Astrocyte (in vitro differentiated cells and primary cell): Measurements from ENCODE around the gene SPESP1. TPM values are rescaled to one million over a fixed set of nuclear protein-coding genes. Genes with fewer than 3 reads are reported as not detected.
A peak's percentile ranks its signal among the peaks of the same experiment; 100 is the strongest.

Experiments
- DNase-seq: peaks from one replicate; pipeline ENCODE4 v3.0.0-alpha.2; 2010; ENCODE audit warnings: low read depth
- FAIRE-seq: peaks from 2 replicates; lab custom pipeline; 2011; peaks lifted over from hg19 to GRCh38; lab: Jason Lieb, UNC
- H2AFZ ChIP-seq: 2 replicates; pipeline ENCODE4 v1.6.0; 2012; ENCODE audit warnings: low read depth, low read length, inconsistent platforms
- H3K27ac ChIP-seq: 2 replicates; pipeline ENCODE4 v1.5.1; 2011; ENCODE audit warnings: low read depth, low read length, inconsistent platforms
- H3K27me3 ChIP-seq: 2 replicates; pipeline ENCODE4 v1.6.0; 2011; ENCODE audit warnings: low read length, inconsistent platforms; ENCODE audit not compliant: insufficient read depth
- H3K36me3 ChIP-seq: 2 replicates; pipeline ENCODE4 v1.5.1; 2011; ENCODE audit warnings: low read length, inconsistent platforms; ENCODE audit not compliant: insufficient read depth
- H3K4me1 ChIP-seq: 2 replicates; pipeline ENCODE4 v1.5.1; 2011; ENCODE audit warnings: low read length, inconsistent platforms; ENCODE audit not compliant: insufficient read depth
- H3K4me2 ChIP-seq: 2 replicates; pipeline ENCODE4 v1.6.0; 2012; ENCODE audit warnings: low read length, inconsistent platforms
- H3K4me3 ChIP-seq: 2 replicates; pipeline ENCODE4 v1.5.1; 2011; ENCODE audit warnings: low read depth, mild to moderate bottlenecking, low read length, inconsistent platforms; ENCODE audit not compliant: insufficient read depth
- H3K79me2 ChIP-seq: 2 replicates; pipeline ENCODE4 v1.6.0; 2012; ENCODE audit warnings: mild to moderate bottlenecking, low read length, inconsistent platforms; ENCODE audit not compliant: insufficient read depth
- H3K9ac ChIP-seq: 2 replicates; pipeline ENCODE4 v1.6.0; 2012; ENCODE audit warnings: mild to moderate bottlenecking, low read length, inconsistent platforms
- H3K9me3 ChIP-seq: 2 replicates; pipeline ENCODE4 v1.5.1; 2012; ENCODE audit warnings: low read depth, mild to moderate bottlenecking, low read length, inconsistent platforms; ENCODE audit not compliant: insufficient read depth
- H4K20me1 ChIP-seq: 2 replicates; pipeline ENCODE4 v1.6.0; 2012; ENCODE audit warnings: low read length, inconsistent platforms; ENCODE audit not compliant: insufficient read depth
- H3K27ac Mint-ChIP-seq: one replicate; pipeline ENCODE4 v1.8.0; 2021; ENCODE audit warnings: mild to moderate bottlenecking, mixed read lengths; ENCODE audit not compliant: unreplicated experiment
- H3K27me3 Mint-ChIP-seq: one replicate; pipeline ENCODE4 v1.8.0; 2021; ENCODE audit warnings: low read depth, mixed read lengths; ENCODE audit not compliant: unreplicated experiment
- H3K36me3 Mint-ChIP-seq: one replicate; pipeline ENCODE4 v1.8.0; 2021; ENCODE audit warnings: low read depth, mixed read lengths; ENCODE audit not compliant: unreplicated experiment
- H3K4me1 Mint-ChIP-seq: one replicate; pipeline ENCODE4 v1.8.0; 2021; ENCODE audit warnings: low read depth, mixed read lengths; ENCODE audit not compliant: unreplicated experiment
- H3K4me3 Mint-ChIP-seq: one replicate; pipeline ENCODE4 v1.8.0; 2021; ENCODE audit warnings: mild to moderate bottlenecking, moderate library complexity, mixed read lengths; ENCODE audit not compliant: unreplicated experiment
- H3K9me3 Mint-ChIP-seq: one replicate; pipeline ENCODE4 v1.8.0; 2021; ENCODE audit warnings: mild to moderate bottlenecking, mixed read lengths; ENCODE audit not compliant: unreplicated experiment
- CTCF ChIP-seq: IDR thresholded peaks from 2 replicates; pipeline ENCODE4 v1.5.1; 2011; ENCODE audit warnings: low read depth, mild to moderate bottlenecking, inconsistent platforms, low read length, moderate library complexity; ENCODE audit not compliant: insufficient read depth
- EZH2 ChIP-seq: IDR thresholded peaks from 2 replicates; pipeline ENCODE4 v1.6.1; 2012; ENCODE audit warnings: mild to moderate bottlenecking, low read length, inconsistent platforms; ENCODE audit not compliant: insufficient read depth
- total RNA-seq: library from RNA; stranded (reverse); gene quantifications from 2 replicates; pipeline ENCODE4 v1.2.1, GENCODE V29; 2021

Gene SPESP1
- total RNA-seq, 1 donor from 2014 or later, result not detected

GRCh38 chr15:68981941-68982340 lies 51.6 kb downstream of the SPESP1 start:
- Histone ChIP-seq H3K4me2 (no peak overlapping the region), H3K4me1 (no peaks in the 10 kb centered on the region), H3K27me3 (no peaks in the 10 kb centered on the region), H3K4me3 (no peak overlapping the region), H3K9ac (no peak overlapping the region), H3K36me3 (no peaks in the 10 kb centered on the region), H3K27ac (no peak overlapping the region), H2AFZ (no peak overlapping the region), H3K79me2 (no peaks in the 10 kb centered on the region), H4K20me1 (no peaks in the 10 kb centered on the region), H3K9me3 (no peaks in the 10 kb centered on the region)
- Mint-ChIP-seq H3K27me3 (peaks cover 20% of the 10 kb centered on the region), H3K4me3 (no peak overlapping the region), H3K4me1 (peaks cover 8% of the 10 kb centered on the region), H3K36me3 (no peaks in the 10 kb centered on the region), H3K9me3 (peaks cover 13% of the 10 kb centered on the region), H3K27ac (no peak overlapping the region)
- FAIRE-seq, result no peak
- no peak for DNase-seq
- TF ChIP-seq EZH2, result no peak
- TF ChIP-seq CTCF, result no peak

GRCh38 chr15:68982976-68983563 lies 52.7 kb downstream of the SPESP1 start:
- H3K4me3 ChIP-seq, result no peak overlapping the region
- no peak overlapping the region for H3K27ac ChIP-seq
- H3K4me2 ChIP-seq, result no peak overlapping the region
- no peak overlapping the region for H3K4me3 Mint-ChIP-seq
- no peaks in the 10 kb centered on the region for H4K20me1 ChIP-seq
- H3K27me3 ChIP-seq, result peaks cover 5% of the 10 kb centered on the region
- TF ChIP-seq CTCF, result no peak
- TF ChIP-seq EZH2, result no peak
- H3K9ac ChIP-seq, result no peak overlapping the region
- peaks cover 5% of the 10 kb centered on the region for H3K9me3 Mint-ChIP-seq
- peak overlapping the region; percentile 53 for H3K27ac Mint-ChIP-seq
- H3K4me1 Mint-ChIP-seq, result peaks cover 8% of the 10 kb centered on the region
- no peaks in the 10 kb centered on the region for H3K36me3 ChIP-seq
- H3K27me3 Mint-ChIP-seq, result peaks cover 28% of the 10 kb centered on the region
- no peaks in the 10 kb centered on the region for H3K36me3 Mint-ChIP-seq
- no peaks in the 10 kb centered on the region for H3K4me1 ChIP-seq
- no peak overlapping the region for H2AFZ ChIP-seq
- H3K9me3 ChIP-seq, result no peaks in the 10 kb centered on the region
- no peaks in the 10 kb centered on the region for H3K79me2 ChIP-seq
- DNase-seq (no peak), FAIRE-seq (no peak)

- Histone ChIP-seq H3K27ac (no peak overlapping the region), H3K4me3 (no peak overlapping the region), H4K20me1 (no peaks in the 10 kb centered on the region), H3K36me3 (no peaks in the 10 kb centered on the region), H3K9me3 (no peaks in the 10 kb centered on the region), H3K27me3 (peaks cover 5% of the 10 kb centered on the region), H2AFZ (no peak overlapping the region), H3K4me2 (no peak overlapping the region), H3K9ac (no peak overlapping the region), H3K4me1 (no peaks in the 10 kb centered on the region), H3K79me2 (no peaks in the 10 kb centered on the region)
- H3K4me1 Mint-ChIP-seq, result peaks cover 8% of the 10 kb centered on the region
- H3K27ac Mint-ChIP-seq, result no peak overlapping the region
- peak; percentile 58 for DNase-seq
- TF ChIP-seq CTCF, result no peak
- no peak for TF ChIP-seq EZH2
- H3K9me3 Mint-ChIP-seq, result peaks cover 8% of the 10 kb centered on the region
- H3K27me3 Mint-ChIP-seq, result peaks cover 32% of the 10 kb centered on the region
- no peak for FAIRE-seq
- H3K36me3 Mint-ChIP-seq, result no peaks in the 10 kb centered on the region
- H3K4me3 Mint-ChIP-seq, result no peak overlapping the region
Observed at GRCh38 chr15:68983961-68984481, 53.7 kb downstream of the SPESP1 start.
